ENCODE results near the gene SLC40A1. TPM values are rescaled to one million over a fixed set of nuclear protein-coding genes. Genes with fewer than 3 reads are reported as not detected.

Gene SLC40A1
- total RNA-seq, 1 donor from 2014 or later: 8.3 TPM

GRCh38 chr2:189533288-189534035 lies 47.1 kb downstream of the SLC40A1 start:
- no peak for TF ChIP-seq CTCF (IDR thresholded peaks at IDR 0.05; ENCODE audit: insufficient read depth, low read length, poor library complexity, severe bottlenecking)
- Histone ChIP-seq H3K27me3 (ENCODE audit: control insufficient read depth, insufficient read depth, low read length) (no peaks in the 10 kb centered on the region), H3K36me3 (ENCODE audit: control insufficient read depth, insufficient read depth, low read length) (no peaks in the 10 kb centered on the region), H3K4me3 (ENCODE audit: low read depth, low read length) (no peak overlapping the region)
- DNase-seq (ENCODE audit: low read depth): no peak

DNA sequence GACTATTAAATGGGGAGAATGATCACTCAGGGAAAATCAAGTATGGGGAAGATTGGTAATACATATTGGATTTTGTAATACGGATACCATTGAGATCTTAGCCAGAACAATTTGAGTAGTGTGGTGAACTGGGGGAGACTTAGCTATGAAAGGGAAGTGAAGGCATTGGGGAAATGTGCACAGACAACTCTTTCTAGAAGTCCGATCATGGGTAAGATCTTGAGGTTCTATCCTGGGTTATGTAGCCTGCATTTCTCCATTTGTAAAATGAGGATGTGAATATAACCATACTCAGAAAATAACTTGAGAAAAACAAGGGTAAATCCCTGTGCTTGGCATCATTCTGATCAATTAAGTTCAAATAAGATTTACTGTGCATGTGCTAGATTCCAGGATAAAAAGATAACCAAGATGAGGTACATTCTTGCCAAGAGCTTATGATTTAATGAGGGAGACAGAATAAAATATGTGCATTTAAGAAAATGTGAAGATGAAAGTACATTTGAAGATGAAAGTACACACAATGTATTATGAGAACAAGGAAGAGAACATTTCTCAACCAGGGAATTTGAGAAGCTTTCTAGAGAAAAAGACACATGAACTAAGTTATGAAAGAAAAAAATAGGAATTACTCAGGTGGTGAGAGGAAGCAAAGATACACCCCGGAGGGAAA lies 49.5 kb downstream of the SLC40A1 start:
- Histone ChIP-seq H3K27me3 (ENCODE audit: control insufficient read depth, insufficient read depth, low read length) (no peaks in the 10 kb centered on the region), H3K36me3 (ENCODE audit: control insufficient read depth, insufficient read depth, low read length) (no peaks in the 10 kb centered on the region), H3K4me3 (ENCODE audit: low read depth, low read length) (no peak overlapping the region)
- no peak for DNase-seq (ENCODE audit: low read depth)
- TF ChIP-seq CTCF (IDR thresholded peaks at IDR 0.05; ENCODE audit: insufficient read depth, low read length, poor library complexity, severe bottlenecking): no peak

DNA sequence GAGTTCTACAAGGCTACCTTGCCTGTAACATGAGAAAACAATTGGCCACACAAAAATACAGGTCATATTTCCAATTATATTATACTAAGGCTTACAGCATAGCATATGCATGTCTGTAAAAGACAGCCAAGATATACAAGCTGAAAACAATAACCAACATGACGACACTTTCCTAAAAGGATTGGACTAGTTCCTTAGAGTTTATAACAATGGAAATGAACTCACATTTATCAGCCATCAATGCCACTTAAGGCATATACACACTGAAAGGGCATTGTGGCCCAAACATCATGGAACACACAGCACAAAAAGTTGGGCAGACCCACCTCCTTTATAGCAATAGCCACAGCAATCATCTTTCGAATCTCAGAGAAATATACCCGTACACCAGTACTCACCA lies 52.0 kb downstream of the SLC40A1 start:
- Histone ChIP-seq H3K27me3 (ENCODE audit: control insufficient read depth, insufficient read depth, low read length) (no peaks in the 10 kb centered on the region), H3K36me3 (ENCODE audit: control insufficient read depth, insufficient read depth, low read length) (no peaks in the 10 kb centered on the region), H3K4me3 (ENCODE audit: low read depth, low read length) (no peak overlapping the region)
- no peak for TF ChIP-seq CTCF (IDR thresholded peaks at IDR 0.05; ENCODE audit: insufficient read depth, low read length, poor library complexity, severe bottlenecking)
- DNase-seq (ENCODE audit: low read depth): no peak

- DNase-seq (ENCODE audit: low read depth): no peak
- H3K27me3 ChIP-seq (ENCODE audit: control insufficient read depth, insufficient read depth, low read length): no peaks in the 10 kb centered on the region
Measured at GRCh38 chr2:189527812-189528592, 52.6 kb downstream of the SLC40A1 start.

More at GRCh38 chr2:189527812-189528592, 52.6 kb downstream of the SLC40A1 start:
- TF ChIP-seq CTCF (IDR thresholded peaks at IDR 0.05; ENCODE audit: insufficient read depth, low read length, poor library complexity, severe bottlenecking): no peak
- no peaks in the 10 kb centered on the region for H3K36me3 ChIP-seq (ENCODE audit: control insufficient read depth, insufficient read depth, low read length)
- H3K4me3 ChIP-seq (ENCODE audit: low read depth, low read length): no peak overlapping the region
